Astrocyte (in vitro differentiated cells and primary cell): ENCODE results near the gene POLG. TPM values are rescaled to one million over a fixed set of nuclear protein-coding genes. Genes with fewer than 3 reads are reported as not detected.

Experiments
- DNase-seq: peaks from one replicate; pipeline ENCODE4 v3.0.0-alpha.2; 2010; ENCODE audit warnings: low read depth
- FAIRE-seq: peaks from 2 replicates; lab custom pipeline; 2011; peaks lifted over from hg19 to GRCh38; lab: Jason Lieb, UNC
- H2AFZ ChIP-seq: 2 replicates; pipeline ENCODE4 v1.6.0; 2012; ENCODE audit warnings: low read depth, low read length, inconsistent platforms
- H3K27ac ChIP-seq: 2 replicates; pipeline ENCODE4 v1.5.1; 2011; ENCODE audit warnings: low read depth, low read length, inconsistent platforms
- H3K27me3 ChIP-seq: 2 replicates; pipeline ENCODE4 v1.6.0; 2011; ENCODE audit warnings: low read length, inconsistent platforms; ENCODE audit not compliant: insufficient read depth
- H3K36me3 ChIP-seq: 2 replicates; pipeline ENCODE4 v1.5.1; 2011; ENCODE audit warnings: low read length, inconsistent platforms; ENCODE audit not compliant: insufficient read depth
- H3K4me1 ChIP-seq: 2 replicates; pipeline ENCODE4 v1.5.1; 2011; ENCODE audit warnings: low read length, inconsistent platforms; ENCODE audit not compliant: insufficient read depth
- H3K4me2 ChIP-seq: 2 replicates; pipeline ENCODE4 v1.6.0; 2012; ENCODE audit warnings: low read length, inconsistent platforms
- H3K4me3 ChIP-seq: 2 replicates; pipeline ENCODE4 v1.5.1; 2011; ENCODE audit warnings: low read depth, mild to moderate bottlenecking, low read length, inconsistent platforms; ENCODE audit not compliant: insufficient read depth
- H3K79me2 ChIP-seq: 2 replicates; pipeline ENCODE4 v1.6.0; 2012; ENCODE audit warnings: mild to moderate bottlenecking, low read length, inconsistent platforms; ENCODE audit not compliant: insufficient read depth
- H3K9ac ChIP-seq: 2 replicates; pipeline ENCODE4 v1.6.0; 2012; ENCODE audit warnings: mild to moderate bottlenecking, low read length, inconsistent platforms
- H3K9me3 ChIP-seq: 2 replicates; pipeline ENCODE4 v1.5.1; 2012; ENCODE audit warnings: low read depth, mild to moderate bottlenecking, low read length, inconsistent platforms; ENCODE audit not compliant: insufficient read depth
- H4K20me1 ChIP-seq: 2 replicates; pipeline ENCODE4 v1.6.0; 2012; ENCODE audit warnings: low read length, inconsistent platforms; ENCODE audit not compliant: insufficient read depth
- H3K27ac Mint-ChIP-seq: one replicate; pipeline ENCODE4 v1.8.0; 2021; ENCODE audit warnings: mild to moderate bottlenecking, mixed read lengths; ENCODE audit not compliant: unreplicated experiment
- H3K27me3 Mint-ChIP-seq: one replicate; pipeline ENCODE4 v1.8.0; 2021; ENCODE audit warnings: low read depth, mixed read lengths; ENCODE audit not compliant: unreplicated experiment
- H3K36me3 Mint-ChIP-seq: one replicate; pipeline ENCODE4 v1.8.0; 2021; ENCODE audit warnings: low read depth, mixed read lengths; ENCODE audit not compliant: unreplicated experiment
- H3K4me1 Mint-ChIP-seq: one replicate; pipeline ENCODE4 v1.8.0; 2021; ENCODE audit warnings: low read depth, mixed read lengths; ENCODE audit not compliant: unreplicated experiment
- H3K4me3 Mint-ChIP-seq: one replicate; pipeline ENCODE4 v1.8.0; 2021; ENCODE audit warnings: mild to moderate bottlenecking, moderate library complexity, mixed read lengths; ENCODE audit not compliant: unreplicated experiment
- H3K9me3 Mint-ChIP-seq: one replicate; pipeline ENCODE4 v1.8.0; 2021; ENCODE audit warnings: mild to moderate bottlenecking, mixed read lengths; ENCODE audit not compliant: unreplicated experiment
- CTCF ChIP-seq: IDR thresholded peaks from 2 replicates; pipeline ENCODE4 v1.5.1; 2011; ENCODE audit warnings: low read depth, mild to moderate bottlenecking, inconsistent platforms, low read length, moderate library complexity; ENCODE audit not compliant: insufficient read depth
- EZH2 ChIP-seq: IDR thresholded peaks from 2 replicates; pipeline ENCODE4 v1.6.1; 2012; ENCODE audit warnings: mild to moderate bottlenecking, low read length, inconsistent platforms; ENCODE audit not compliant: insufficient read depth
- total RNA-seq: library from RNA; stranded (reverse); gene quantifications from 2 replicates; pipeline ENCODE4 v1.2.1, GENCODE V29; 2021

POLG gene
- total RNA-seq, 1 donor from 2014 or later: 54.4 TPM

- no peak overlapping the region for H3K4me2 ChIP-seq
- H3K36me3 ChIP-seq: no peaks in the 10 kb centered on the region
- TF ChIP-seq EZH2 (no peak), CTCF (no peak)
- no peaks in the 10 kb centered on the region for H3K9me3 Mint-ChIP-seq
- DNase-seq (no peak), FAIRE-seq (no peak)
- no peak overlapping the region for H2AFZ ChIP-seq
- no peaks in the 10 kb centered on the region for H3K9me3 ChIP-seq
- H4K20me1 ChIP-seq: peaks cover 11% of the 10 kb centered on the region
- peaks cover 28% of the 10 kb centered on the region for H3K27me3 Mint-ChIP-seq
- H3K27ac ChIP-seq: no peak overlapping the region
- H3K27me3 ChIP-seq: peaks cover 3% of the 10 kb centered on the region
- peaks cover 13% of the 10 kb centered on the region for H3K79me2 ChIP-seq
- no peak overlapping the region for H3K27ac Mint-ChIP-seq
- H3K9ac ChIP-seq: no peak overlapping the region
- H3K4me3 ChIP-seq: no peak overlapping the region
- peaks cover 2% of the 10 kb centered on the region for H3K4me1 Mint-ChIP-seq
- no peaks in the 10 kb centered on the region for H3K36me3 Mint-ChIP-seq
- peaks cover 7% of the 10 kb centered on the region for H3K4me1 ChIP-seq
- H3K4me3 Mint-ChIP-seq: no peak overlapping the region
These were observed 3.4 kb upstream of the POLG start for GRCh38 chr15:89338036-89338435.

- Histone ChIP-seq H4K20me1 (peaks cover 35% of the 10 kb centered on the region), H3K27me3 (no peaks in the 10 kb centered on the region), H3K4me2 (peak overlapping the region; percentile 88), H3K4me3 (peak overlapping the region; percentile 58), H3K9me3 (no peaks in the 10 kb centered on the region), H2AFZ (peak overlapping the region; percentile 83), H3K27ac (no peak overlapping the region), H3K36me3 (peaks cover 22% of the 10 kb centered on the region), H3K4me1 (peaks cover 29% of the 10 kb centered on the region), H3K9ac (peak overlapping the region; percentile 56), H3K79me2 (peaks cover 38% of the 10 kb centered on the region)
- peak overlapping the region; percentile 84 for H3K27ac Mint-ChIP-seq
- DNase-seq (no peak), FAIRE-seq (no peak)
- TF ChIP-seq CTCF (no peak), EZH2 (peak; percentile 35)
- H3K27me3 Mint-ChIP-seq: peaks cover 11% of the 10 kb centered on the region
- no peaks in the 10 kb centered on the region for H3K9me3 Mint-ChIP-seq
- peaks cover 3% of the 10 kb centered on the region for H3K36me3 Mint-ChIP-seq
- H3K4me3 Mint-ChIP-seq: peak overlapping the region; percentile 83
- peaks cover 19% of the 10 kb centered on the region for H3K4me1 Mint-ChIP-seq
These were observed 846 bp upstream of the POLG start for GRCh38 chr15:89335298-89336041.

GRCh38 chr15:89333959-89334509, 590 bp downstream of the POLG start:
- no peak for FAIRE-seq

More at GRCh38 chr15:89333959-89334509, 590 bp downstream of the POLG start:
- Histone ChIP-seq H3K79me2 (peaks cover 53% of the 10 kb centered on the region), H3K27me3 (no peaks in the 10 kb centered on the region), H3K4me3 (peak overlapping the region; percentile 95), H3K27ac (peak overlapping the region; percentile 85), H3K4me1 (peaks cover 29% of the 10 kb centered on the region), H2AFZ (peak overlapping the region; percentile 73), H4K20me1 (peaks cover 49% of the 10 kb centered on the region), H3K9me3 (no peaks in the 10 kb centered on the region), H3K4me2 (peak overlapping the region; percentile 97), H3K9ac (peak overlapping the region; percentile 90), H3K36me3 (peaks cover 35% of the 10 kb centered on the region)
- DNase-seq: no peak
- Mint-ChIP-seq H3K4me1 (peaks cover 24% of the 10 kb centered on the region), H3K36me3 (peaks cover 6% of the 10 kb centered on the region), H3K9me3 (no peaks in the 10 kb centered on the region), H3K4me3 (peak overlapping the region; percentile 86), H3K27ac (no peak overlapping the region), H3K27me3 (peaks cover 11% of the 10 kb centered on the region)
- TF ChIP-seq EZH2 (no peak), CTCF (no peak)
